Natural killer cell (primary cell): ENCODE results near the gene TREH. TPM values are rescaled to one million over a fixed set of nuclear protein-coding genes. Genes with fewer than 3 reads are reported as not detected.

Experiments used
- ATAC-seq, 3 donors: fragments of 150-1000 bp in 2 of 3; fragments of 200-7000 bp in 1 of 3; cut with Tn5 transposase; 1 replicate in 1 of 3; 2 replicates in 2 of 3; pipeline ENCODE4 v1.10.0; 2021; ENCODE audit warnings: mild to moderate bottlenecking in 2 of 3, moderate library complexity in 2 of 3
- DNase-seq, 2 donors: peaks; one replicate each; pipeline versions ENCODE4 v3.0.0 to v3.0.0-alpha.2; 2013 to 2021; ENCODE audit warnings: mixed read lengths in 1 of 2
- H3K27ac ChIP-seq: one replicate; pipeline ENCODE4 v1.5.1; 2013; ENCODE audit warnings: mild to moderate bottlenecking, low read length
- H3K27me3 ChIP-seq: one replicate; pipeline ENCODE4 v1.6.1; 2013; ENCODE audit warnings: low read length; ENCODE audit not compliant: control insufficient read depth, insufficient read depth
- H3K36me3 ChIP-seq: one replicate; pipeline ENCODE4 v1.6.1; 2013; ENCODE audit warnings: low read length; ENCODE audit not compliant: control insufficient read depth, insufficient read depth
- H3K4me1 ChIP-seq: one replicate; pipeline ENCODE4 v1.6.1; 2013; ENCODE audit warnings: low read length; ENCODE audit not compliant: control insufficient read depth, insufficient read depth
- H3K4me3 ChIP-seq: one replicate; pipeline ENCODE4 v1.5.1; 2013; ENCODE audit warnings: low read length
- H3K9me3 ChIP-seq: one replicate; pipeline ENCODE4 v1.6.1; 2013; ENCODE audit warnings: low read length; ENCODE audit not compliant: control insufficient read depth, insufficient read depth
- H3K27ac Mint-ChIP-seq, 2 donors: one replicate each; pipeline ENCODE4 v1.8.0; 2022; ENCODE audit warnings: mild to moderate bottlenecking in 2 of 2, mixed read lengths in 2 of 2, moderate library complexity in 1 of 2
- H3K27me3 Mint-ChIP-seq, 2 donors: one replicate each; pipeline ENCODE4 v1.8.0; 2022; ENCODE audit warnings: low read depth in 2 of 2, mixed read lengths in 2 of 2
- H3K36me3 Mint-ChIP-seq: one replicate; pipeline ENCODE4 v1.8.0; 2022; ENCODE audit warnings: mixed read lengths
- H3K4me1 Mint-ChIP-seq, 2 donors: one replicate each; pipeline ENCODE4 v1.8.0; 2022; ENCODE audit warnings: mixed read lengths in 2 of 2
- H3K4me3 Mint-ChIP-seq: one replicate; pipeline ENCODE4 v1.8.0; 2022; ENCODE audit warnings: mild to moderate bottlenecking, moderate library complexity, mixed read lengths
- H3K9me3 Mint-ChIP-seq, 2 donors: one replicate each; pipeline ENCODE4 v1.8.0; 2022; ENCODE audit warnings: mixed read lengths in 2 of 2
- CTCF ChIP-seq: fragments of 200-600 bp; IDR thresholded peaks from one replicate; pipeline ENCODE4 v1.8.0; 2022; ENCODE audit warnings: antibody characterized with exemption
- WGBS: methylation state at CpG from one replicate; pipeline ENCODE4 v1.1.7; 2013; ENCODE audit warnings: missing lambda C conversion rate; ENCODE audit not compliant: insufficient coverage; 5-methylcytosine and 5-hydroxymethylcytosine counted together
- intact Hi-C: fragments of 100-400 bp; cut with micrococcal nuclease; formaldehyde crosslinking; loops from one replicate; pipeline ENCODE4 v1.14.2; 2022
- total RNA-seq, 4 donors: library from RNA; stranded (reverse); fragments of 120-200 nt in 1 of 4; gene quantifications; one replicate each; pipeline versions ENCODE4 v1.2.3 to v1.2.4, GENCODE V29; 2013 to 2022

Gene TREH
- total RNA-seq, 3 donors from 2014 or later (not counting 1 experiment from before 2014, with no cell fraction given), result not detected

DNA sequence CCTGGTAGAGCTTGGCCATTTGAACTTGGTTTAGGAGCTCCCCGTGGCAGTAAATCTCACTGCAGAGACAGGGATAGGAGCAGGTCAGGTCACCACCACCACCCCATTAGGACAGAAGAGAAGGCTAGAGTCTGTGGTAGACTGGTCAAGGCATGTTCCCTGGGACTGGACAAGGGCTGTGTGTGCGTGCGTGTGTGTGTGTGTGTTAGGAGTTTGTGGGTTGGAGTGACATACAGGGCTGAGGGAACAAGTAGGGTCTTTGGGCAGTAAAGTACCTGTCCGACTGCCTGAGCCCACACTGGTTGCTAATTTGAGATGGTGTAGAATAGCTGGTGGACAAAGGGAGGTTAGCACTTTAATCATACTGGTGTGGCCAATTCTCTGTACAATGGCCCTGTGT, 16.1 kb downstream of the TREH start:
- no peak for ATAC-seq
- 89% methylated on average over 4 of the region's 4 CpGs for WGBS

GRCh38 chr11:118662401-118663271, 16.8 kb downstream of the TREH start:
- no peaks in the 10 kb centered on the region for H3K27me3 ChIP-seq
- 87% methylated on average over 8 of the region's 8 CpGs for WGBS
- intact Hi-C loops, result no loop called here

More for the DNA sequence above, 16.1 kb downstream of the TREH start:
- H3K9me3 Mint-ChIP-seq, result no peaks in the 10 kb centered on the region
- H3K4me3 Mint-ChIP-seq, result no peak overlapping the region
- H3K27me3 Mint-ChIP-seq, result no peaks in the 10 kb centered on the region
- intact Hi-C loops, result no loop called here
- no peaks in the 10 kb centered on the region for H3K36me3 ChIP-seq
- no peaks in the 10 kb centered on the region for H3K9me3 ChIP-seq
- H3K27ac ChIP-seq, result no peak overlapping the region
- no peak overlapping the region for H3K4me3 ChIP-seq
- peaks cover 8% of the 10 kb centered on the region for H3K4me1 ChIP-seq
- TF ChIP-seq CTCF, result no peak
- no peaks in the 10 kb centered on the region for H3K27me3 ChIP-seq
- no peak for DNase-seq
- H3K36me3 Mint-ChIP-seq, result no peaks in the 10 kb centered on the region
- H3K27ac Mint-ChIP-seq, result no peak overlapping the region
- peaks cover 0 to 7% of the 10 kb centered on the region in 2 donors for H3K4me1 Mint-ChIP-seq

GRCh38 chr11:118661425-118662301, 17.8 kb downstream of the TREH start:
- Mint-ChIP-seq H3K4me1 (peaks cover 0 to 7% of the 10 kb centered on the region in 2 donors), H3K9me3 (no peaks in the 10 kb centered on the region), H3K36me3 (no peaks in the 10 kb centered on the region), H3K4me3 (no peak overlapping the region), H3K27ac (no peak overlapping the region), H3K27me3 (no peaks in the 10 kb centered on the region)
- no peaks in the 10 kb centered on the region for H3K27me3 ChIP-seq
- 91% methylated on average over 19 of the region's 19 CpGs for WGBS
- TF ChIP-seq CTCF, result no peak
- H3K4me1 ChIP-seq, result peaks cover 8% of the 10 kb centered on the region
- no peak overlapping the region for H3K4me3 ChIP-seq
- intact Hi-C loops, result no loop called here
- H3K36me3 ChIP-seq, result no peaks in the 10 kb centered on the region
- H3K27ac ChIP-seq, result no peak overlapping the region
- DNase-seq (no peak), ATAC-seq (no peak)
- H3K9me3 ChIP-seq, result no peaks in the 10 kb centered on the region

More at GRCh38 chr11:118662401-118663271, 16.8 kb downstream of the TREH start:
- H3K27ac ChIP-seq, result no peak overlapping the region
- H3K4me3 ChIP-seq, result no peak overlapping the region
- no peaks in the 10 kb centered on the region for H3K36me3 Mint-ChIP-seq
- TF ChIP-seq CTCF, result no peak
- no peaks in the 10 kb centered on the region for H3K27me3 Mint-ChIP-seq
- no peak for DNase-seq
- no peaks in the 10 kb centered on the region for H3K9me3 Mint-ChIP-seq
- no peak overlapping the region for H3K27ac Mint-ChIP-seq
- no peaks in the 10 kb centered on the region for H3K9me3 ChIP-seq
- peaks cover 8% of the 10 kb centered on the region for H3K4me1 ChIP-seq
- H3K4me1 Mint-ChIP-seq, result peaks cover 0 to 7% of the 10 kb centered on the region in 2 donors
- no peak for ATAC-seq
- no peaks in the 10 kb centered on the region for H3K36me3 ChIP-seq
- no peak overlapping the region for H3K4me3 Mint-ChIP-seq
